K562 (cell line): Measurements from ENCODE around the gene IMMP2L. TPM values are rescaled to one million over a fixed set of nuclear protein-coding genes. Genes with fewer than 3 reads are reported as not detected.

Experiments used
- ARID2 ChIP-seq: fragments of 450-650 bp; IDR thresholded peaks from 2 replicates; pipeline ENCODE4 v1.6.1; 2017; ENCODE audit warnings: antibody characterized with exemption, mild to moderate bottlenecking
- BRF2 ChIP-seq: IDR thresholded peaks from 3 replicates; pipeline ENCODE4 v1.6.1; 2011; ENCODE audit warnings: borderline replicate concordance, mild to moderate bottlenecking; ENCODE audit not compliant: insufficient read length, insufficient read depth
- CSDE1 ChIP-seq, 2 experiments: fragments of 450-650 bp; IDR thresholded peaks; 2 replicates each; pipeline ENCODE4 v1.6.1; 2016; ENCODE audit warnings: mild to moderate bottlenecking in 1 of 2
- CTCFL ChIP-seq: IDR thresholded peaks from 2 replicates; pipeline ENCODE4 v1.6.1; 2011; ENCODE audit warnings: borderline replicate concordance, low read depth, mild to moderate bottlenecking, moderate library complexity, low read length; ENCODE audit not compliant: insufficient read depth, poor library complexity, severe bottlenecking
- HMG20B ChIP-seq: fragments of 250-450 bp; sonication (Bioruptor Pico); IDR thresholded peaks from 2 replicates; pipeline ENCODE4 v1.5.0; 2021; ENCODE audit warnings: mild to moderate bottlenecking
- RFX7 ChIP-seq: fragments of 250-450 bp; sonication (Bioruptor Pico); IDR thresholded peaks from 2 replicates; pipeline ENCODE4 v1.5.1; 2021; ENCODE audit warnings: mild to moderate bottlenecking
- SUPT5H ChIP-seq: fragments of 450-650 bp; IDR thresholded peaks from 2 replicates; pipeline ENCODE4 v1.6.1; 2016
- THRAP3 ChIP-seq: fragments of 450-650 bp; IDR thresholded peaks from 2 replicates; pipeline ENCODE4 v1.6.1; 2016; ENCODE audit warnings: mild to moderate bottlenecking, inconsistent platforms, borderline replicate concordance
- TOE1 ChIP-seq, 2 experiments: fragments of 450-650 bp in 1 of 2; sonication (generic) in 1 of 2; formaldehyde crosslinking in 1 of 2; IDR thresholded peaks; 2 replicates each; pipeline versions ENCODE4 v1.7.1 to v1.8.0; 2016 to 2022; ENCODE audit warnings: borderline replicate concordance in 2 of 2, mild to moderate bottlenecking in 2 of 2, antibody characterized with exemption in 1 of 2, inconsistent platforms in 1 of 2, low read depth in 1 of 2, missing genetic modification reagents in 1 of 2, moderate library complexity in 1 of 2
- TRIM28 ChIP-seq: fragments of 450-650 bp; IDR thresholded peaks from 2 replicates; pipeline ENCODE4 v1.6.1; 2017
- WHSC1 ChIP-seq: IDR thresholded peaks from one replicate; pipeline ENCODE4 v1.6.1; 2012; ENCODE audit warnings: low read length, control low read depth, inconsistent platforms
- ZBTB40 ChIP-seq, 2 experiments: fragments of 450-650 bp in 1 of 2; sonication (generic) in 1 of 2; formaldehyde crosslinking in 1 of 2; IDR thresholded peaks; 2 replicates each; pipeline versions ENCODE4 v1.7.1 to v1.9.0; 2016 to 2022; ENCODE audit warnings: inconsistent platforms in 1 of 2, mild to moderate bottlenecking in 1 of 2, missing genetic modification reagents in 1 of 2
- ZKSCAN3 ChIP-seq: fragments of 250-450 bp; sonication (Bioruptor Pico); IDR thresholded peaks from 2 replicates; pipeline ENCODE4 v1.4.0; 2020
- ZNF551 ChIP-seq: fragments of 250-450 bp; sonication (Bioruptor Pico); IDR thresholded peaks from 2 replicates; pipeline ENCODE4 v1.5.0; 2021; ENCODE audit warnings: mild to moderate bottlenecking, moderate library complexity
- polyA plus RNA-seq, 8 experiments: library from polyadenylated mRNA; depleted of rRNA in 4 of 8; stranded (reverse) in 5 of 8; unstranded in 3 of 8; fragments of >200 nt; fragmentation: Nextera tagmentation in 2 of 8; fragmentation: Illumina TruSeq in 1 of 8; extraction: Ambion mirVana in 2 of 8; extraction: Trizol in 1 of 8; gene quantifications; 2 replicates each; pipeline versions ENCODE4 v1.2.1 to v1.2.3, GENCODE V29; 2011 to 2014; ENCODE audit warnings: inconsistent platforms in 1 of 8, missing spikeins in 1 of 8
- total RNA-seq, 7 experiments: library from RNA; depleted of rRNA in 6 of 7; stranded (reverse); fragments of >200 nt in 6 of 7; fragmentation: Illumina TruSeq in 2 of 7; extraction: Trizol in 2 of 7; gene quantifications; 2 replicates each; pipeline versions ENCODE4 v1.2.1 to v1.2.3, GENCODE V29; 2011 to 2021; ENCODE audit warnings: low replicate concordance in 1 of 7

Gene IMMP2L
- total and polyA plus RNA-seq, 9 of the 15 experiments (the other 6 are each of a cell fraction or from before 2014, with no cell fraction given), result 29.7 to 116 (median 53.0) TPM

DNA sequence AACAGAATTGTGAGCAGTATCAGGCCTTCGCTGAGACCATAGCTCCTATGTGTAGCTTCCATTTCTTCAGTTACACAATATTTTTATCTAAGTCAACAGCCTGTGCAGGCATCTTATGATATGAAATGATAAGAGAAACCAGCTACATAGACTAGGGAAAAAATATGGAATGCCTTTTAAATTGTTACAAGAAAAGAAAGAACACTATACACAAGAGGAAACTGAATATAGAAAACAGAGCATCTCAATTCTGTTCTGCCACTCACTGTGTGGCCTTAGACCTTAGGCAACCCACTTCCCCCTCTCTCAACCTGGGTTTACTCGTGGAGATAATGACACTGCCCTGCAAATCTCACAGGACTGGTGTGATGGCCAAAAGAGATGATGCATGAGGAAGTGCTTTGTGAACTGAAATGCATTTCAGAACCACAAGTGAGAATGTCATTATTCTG, 338.5 kb downstream of the IMMP2L start (continued):
- TF ChIP-seq ZBTB40 (IDR thresholded peaks at IDR 0.05) (no peak), ZBTB40 (CRISPR knock-in tag; IDR thresholded peaks at IDR 0.05) (no peak), BRF2 (no peak), THRAP3 (no peak), SUPT5H (no peak), ZNF551 (CRISPR knock-in tag) (no peak), ZKSCAN3 (CRISPR knock-in tag) (no peak), WHSC1 (no peak), HMG20B (CRISPR knock-in tag) (no peak), ARID2 (no peak), CSDE1 (IDR thresholded peaks at IDR 0.05) (no peak), RFX7 (no peak), TOE1 (IDR thresholded peaks at IDR 0.05; ENCODE audit: borderline replicate concordance) (peak; percentile 53), TOE1 (CRISPR knock-in tag; IDR thresholded peaks at IDR 0.05; ENCODE audit: borderline replicate concordance, low read depth) (no peak), CTCFL (no peak), TRIM28 (no peak)
